ENCODE measurements around the gene SEMA4F. TPM values are rescaled to one million over a fixed set of nuclear protein-coding genes. Genes with fewer than 3 reads are reported as not detected.

SEMA4F gene
- total RNA-seq, 1 experiment from 2014 or later, result 6.8 TPM

GRCh38 chr2:74707837-74708236 is 53.8 kb downstream of the SEMA4F start:
- no peak for DNase-seq (ENCODE audit: low spot score)

- peak; percentile 12 for DNase-seq (ENCODE audit: low spot score)
Measured at GRCh38 chr2:74708296-74708695, 54.2 kb downstream of the SEMA4F start.

- peak; percentile 83 for DNase-seq (ENCODE audit: low spot score)
Measured at GRCh38 chr2:74708883-74709282, 54.8 kb downstream of the SEMA4F start.

- DNase-seq (ENCODE audit: low spot score), result no peak
Measured at GRCh38 chr2:74712223-74713053, 58.4 kb downstream of the SEMA4F start.

GRCh38 chr2:74714691-74715080 is 60.6 kb downstream of the SEMA4F start:
- no peak for DNase-seq (ENCODE audit: low spot score)

GRCh38 chr2:74715081-74715791 is 61.2 kb downstream of the SEMA4F start:
- DNase-seq (ENCODE audit: low spot score), result peak; percentile 70

- no peak for DNase-seq (ENCODE audit: low spot score)
Measured at GRCh38 chr2:74715880-74716279, 61.8 kb downstream of the SEMA4F start.

- no peak for DNase-seq (ENCODE audit: low spot score)
Measured at GRCh38 chr2:74719066-74719465, 65.0 kb downstream of the SEMA4F start.

- DNase-seq (ENCODE audit: low spot score), result no peak
Measured at GRCh38 chr2:74721316-74721715, 67.3 kb downstream of the SEMA4F start.

- DNase-seq (ENCODE audit: low spot score), result no peak
Measured at GRCh38 chr2:74724496-74724895, 70.4 kb downstream of the SEMA4F start.

- no peak for DNase-seq (ENCODE audit: low spot score)
Measured at GRCh38 chr2:74725287-74725686, 71.2 kb downstream of the SEMA4F start.

GRCh38 chr2:74728842-74729241 is 74.8 kb downstream of the SEMA4F start:
- DNase-seq (ENCODE audit: low spot score), result no peak

GRCh38 chr2:74730530-74730929 is 76.5 kb downstream of the SEMA4F start:
- no peak for DNase-seq (ENCODE audit: low spot score)

Other genes with a start within 250 kb of the SEMA4F start
- 0.53 and 0.70 TPM in 2 replicates for gene C2orf81, start 232.6 kb upstream of the SEMA4F start, total RNA-seq (2014; rRNA removed; shearing (Covaris generic))
- gene WDR54, start 232.5 kb upstream of the SEMA4F start, total RNA-seq (2014; rRNA removed; shearing (Covaris generic)), result 32.6 and 43.4 TPM in 2 replicates
- 9.4 and 10.5 TPM in 2 replicates for gene RTKN, start 212.3 kb upstream of the SEMA4F start, total RNA-seq (2014; rRNA removed; shearing (Covaris generic))
- gene INO80B, start 199.2 kb upstream of the SEMA4F start, total RNA-seq (2014; rRNA removed; shearing (Covaris generic)), result 30.1 and 55.7 TPM in 2 replicates
- gene WBP1, start 195.8 kb upstream of the SEMA4F start, total RNA-seq (2014; rRNA removed; shearing (Covaris generic)), result 86.8 and 93.9 TPM in 2 replicates
- 43.1 and 52.7 TPM in 2 replicates for gene MOGS, start 188.9 kb upstream of the SEMA4F start, total RNA-seq (2014; rRNA removed; shearing (Covaris generic))
- 25.3 and 42.4 TPM in 2 replicates for gene MRPL53, start 181.6 kb upstream of the SEMA4F start, total RNA-seq (2014; rRNA removed; shearing (Covaris generic))
- gene CCDC142, start 171.2 kb upstream of the SEMA4F start, total RNA-seq (2014; rRNA removed; shearing (Covaris generic)), result 1.8 and 2.2 TPM in 2 replicates
- 9.2 and 10.7 TPM in 2 replicates for gene TTC31, start 171.2 kb upstream of the SEMA4F start, total RNA-seq (2014; rRNA removed; shearing (Covaris generic))
- gene LBX2, start 154.6 kb upstream of the SEMA4F start, total RNA-seq (2014; rRNA removed; shearing (Covaris generic)), result 0.97 TPM in 1 of 2 replicates, not detected in the other
- 17.0 and 25.7 TPM in 2 replicates for gene PCGF1, start 146.6 kb upstream of the SEMA4F start, total RNA-seq (2014; rRNA removed; shearing (Covaris generic))
- not detected in 2 replicates for gene TLX2, start 139.8 kb upstream of the SEMA4F start, total RNA-seq (2014; rRNA removed; shearing (Covaris generic))
- gene DQX1, start 128.0 kb upstream of the SEMA4F start, total RNA-seq (2014; rRNA removed; shearing (Covaris generic)), result not detected in 2 replicates
- 95.4 and 102 TPM in 2 replicates for gene AUP1, start 124.5 kb upstream of the SEMA4F start, total RNA-seq (2014; rRNA removed; shearing (Covaris generic))
- gene HTRA2, start 124.3 kb upstream of the SEMA4F start, total RNA-seq (2014; rRNA removed; shearing (Covaris generic)), result 40.5 and 49.5 TPM in 2 replicates
- 2.0 and 2.4 TPM in 2 replicates for gene LOXL3, start 100.3 kb upstream of the SEMA4F start, total RNA-seq (2014; rRNA removed; shearing (Covaris generic))
- gene DOK1, start 99.5 kb upstream of the SEMA4F start, total RNA-seq (2014; rRNA removed; shearing (Covaris generic)), result 0.84 and 2.1 TPM in 2 replicates
- gene M1AP, start 5.9 kb upstream of the SEMA4F start, total RNA-seq (2014; rRNA removed; shearing (Covaris generic)), result not detected in 2 replicates
- gene HK2, start 179.9 kb downstream of the SEMA4F start, total RNA-seq (2014; rRNA removed; shearing (Covaris generic)), result 4.3 and 6.0 TPM in 2 replicates

All from H4 (cell line).